Non-pigmented ciliary epithelial cell (primary cell): Measurements from ENCODE around the gene TSPAN3.

ENCODE experiments used
- DNase-seq: peaks from one replicate; pipeline ENCODE4 v3.0.0-alpha.2; 2010; ENCODE audit warnings: low read depth

TSPAN3 gene

GRCh38 chr15:77033729-77034671, 36.9 kb downstream of the TSPAN3 start:
- DNase-seq: no peak

DNA sequence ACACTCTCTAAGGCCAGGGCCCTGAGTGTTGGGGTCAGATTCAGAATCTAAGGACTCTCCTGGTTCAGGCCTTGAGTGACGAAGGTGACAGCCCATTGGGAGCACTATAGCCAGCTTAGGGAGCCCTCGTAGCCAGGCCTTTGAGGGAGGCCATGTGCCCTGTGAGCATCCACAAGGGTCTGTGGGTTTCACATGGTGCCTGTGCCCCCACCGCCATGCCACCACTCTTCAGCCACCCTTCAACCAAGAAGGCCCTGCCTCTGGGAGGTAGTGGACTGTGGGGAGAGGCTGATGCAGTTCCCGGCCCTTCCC, 37.5 kb downstream of the TSPAN3 start:
- DNase-seq: no peak

GRCh38 chr15:77032647-77033416, 38.1 kb downstream of the TSPAN3 start:
- no peak for DNase-seq

GRCh38 chr15:77032052-77032646, 38.8 kb downstream of the TSPAN3 start:
- no peak for DNase-seq

GRCh38 chr15:77031376-77032050, 39.4 kb downstream of the TSPAN3 start:
- DNase-seq: no peak

GRCh38 chr15:77030928-77031375, 40.0 kb downstream of the TSPAN3 start:
- no peak for DNase-seq

- no peak for DNase-seq
Measured at GRCh38 chr15:77030048-77030927, 40.6 kb downstream of the TSPAN3 start.

DNA sequence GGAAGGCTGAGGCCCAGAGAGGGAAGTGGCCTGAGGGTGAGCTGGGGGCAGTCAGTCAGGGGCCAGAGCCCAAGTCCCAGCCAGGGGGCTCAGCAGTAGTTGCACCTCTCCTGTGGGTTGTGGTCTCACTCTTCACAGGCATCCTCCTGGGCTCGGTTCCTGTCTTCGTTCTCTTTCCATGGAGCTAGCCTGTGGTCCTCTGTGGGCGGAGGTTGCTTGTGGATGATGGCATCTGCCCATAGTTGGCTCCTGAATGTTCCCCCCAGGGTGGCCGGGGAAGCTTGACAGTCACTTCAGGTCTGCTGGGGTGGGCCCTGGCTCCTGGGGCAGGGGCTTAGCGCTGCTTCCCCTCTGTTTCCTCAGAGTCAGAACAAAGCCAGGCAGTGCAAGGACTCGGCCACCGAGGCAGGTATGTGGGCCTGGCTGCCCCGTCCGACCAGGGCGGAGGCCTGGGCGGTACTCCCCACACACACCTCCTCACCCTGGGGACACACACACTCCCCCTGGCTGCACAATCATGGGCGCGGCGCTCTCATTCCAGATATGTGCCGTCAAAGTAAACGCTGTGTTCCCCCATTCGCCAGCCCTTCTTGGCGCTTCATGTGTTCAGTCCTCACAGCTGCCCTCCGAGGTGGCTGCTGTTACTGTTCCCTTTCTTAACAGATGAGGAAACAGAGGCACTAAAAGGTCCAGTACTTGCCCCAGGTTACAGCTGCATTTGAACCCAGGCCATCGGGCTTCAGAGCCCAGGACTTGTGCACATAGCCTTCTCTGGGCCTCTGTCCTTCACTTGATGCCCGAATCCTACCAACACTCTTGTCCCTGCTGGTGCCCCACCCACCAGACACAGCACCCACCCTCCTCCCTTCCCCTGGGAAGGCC, 41.5 kb downstream of the TSPAN3 start:
- DNase-seq: no peak

GRCh38 chr15:77028451-77029165, 42.3 kb downstream of the TSPAN3 start:
- DNase-seq: no peak

- no peak for DNase-seq
Measured at GRCh38 chr15:77027697-77028450, 43.0 kb downstream of the TSPAN3 start.

DNA sequence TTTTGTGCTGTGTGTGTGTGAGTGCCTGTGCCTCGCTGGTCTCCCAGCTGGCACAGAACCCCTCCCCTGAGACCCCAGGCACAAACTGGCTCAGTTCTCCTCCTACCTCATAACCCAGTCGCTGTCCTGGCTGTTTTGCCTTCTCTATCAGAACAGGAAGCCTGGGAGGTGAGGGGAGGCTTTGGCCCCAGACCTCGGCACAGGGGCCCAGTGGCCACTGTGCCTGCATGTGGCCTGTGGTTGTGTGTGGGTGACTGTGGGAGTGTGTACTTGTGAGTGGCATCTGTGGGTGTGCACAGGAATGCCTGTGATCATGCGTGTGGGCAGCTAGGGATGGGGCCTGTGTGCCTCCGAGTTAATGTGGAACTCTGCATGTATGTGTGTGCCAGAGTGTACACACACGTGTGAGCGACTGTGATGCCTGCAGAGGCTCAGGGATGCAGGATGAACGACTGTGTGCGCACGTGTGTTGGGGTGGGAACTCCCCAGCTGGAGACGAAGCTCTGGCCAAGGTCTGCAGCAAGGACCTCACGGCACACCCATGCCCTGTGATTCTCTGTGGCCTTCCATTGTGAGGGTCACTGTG, 43.7 kb downstream of the TSPAN3 start:
- DNase-seq: no peak

DNA sequence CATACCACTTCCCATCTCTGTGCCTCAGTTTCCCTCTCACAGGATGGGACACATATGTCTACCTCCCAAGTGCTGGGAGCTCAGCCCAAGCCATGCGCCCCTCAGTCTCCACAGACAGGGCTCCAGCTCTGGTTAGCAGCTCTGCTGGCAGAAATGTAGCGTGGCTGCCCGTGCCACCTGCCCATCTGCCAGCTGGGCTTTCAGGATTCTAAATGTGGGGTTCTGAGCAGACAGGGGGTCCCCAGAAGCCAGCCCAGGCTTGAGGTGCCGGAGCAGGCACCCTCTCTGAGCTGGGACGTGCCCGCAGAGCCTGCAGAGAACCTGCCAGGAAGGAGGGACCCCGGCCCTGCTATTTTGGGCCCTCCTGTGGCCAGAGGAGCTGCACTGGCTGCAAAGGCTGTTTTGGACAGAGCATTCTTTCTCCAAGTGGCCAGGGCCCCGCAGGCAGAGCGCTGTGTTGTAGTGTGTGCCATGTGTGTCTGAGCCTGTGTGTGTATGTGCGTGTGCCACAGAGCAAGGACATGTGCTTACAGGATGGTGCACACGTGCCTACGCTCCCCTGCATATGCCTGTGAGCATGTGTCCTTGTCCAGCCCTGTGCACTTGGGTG, 44.3 kb downstream of the TSPAN3 start:
- DNase-seq: no peak

DNA sequence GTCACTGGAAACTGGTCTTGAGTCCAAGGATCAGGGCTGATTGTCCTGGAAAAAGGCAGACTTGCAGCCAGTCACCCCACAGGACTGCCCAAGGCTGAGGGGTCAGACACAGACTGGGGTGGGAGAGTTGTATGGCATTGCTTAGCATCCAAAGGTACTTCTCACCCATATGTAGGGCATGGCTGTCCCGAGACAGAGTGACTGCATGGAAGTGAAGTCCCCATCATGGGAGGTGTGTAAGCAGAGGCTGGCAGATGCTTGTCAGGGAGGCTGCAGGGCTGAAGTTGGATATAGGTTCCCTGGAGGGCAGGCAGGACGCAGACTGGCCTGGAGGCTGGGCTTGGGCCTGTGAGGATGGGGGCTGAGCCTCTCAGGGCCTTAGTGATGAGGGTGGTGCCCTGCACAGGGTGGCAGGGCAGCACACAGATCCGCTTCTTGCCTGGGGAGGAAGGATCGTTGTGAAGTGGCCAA, 44.9 kb downstream of the TSPAN3 start:
- DNase-seq: no peak

- DNase-seq: no peak
Measured at GRCh38 chr15:77025083-77025901, 45.6 kb downstream of the TSPAN3 start.

DNA sequence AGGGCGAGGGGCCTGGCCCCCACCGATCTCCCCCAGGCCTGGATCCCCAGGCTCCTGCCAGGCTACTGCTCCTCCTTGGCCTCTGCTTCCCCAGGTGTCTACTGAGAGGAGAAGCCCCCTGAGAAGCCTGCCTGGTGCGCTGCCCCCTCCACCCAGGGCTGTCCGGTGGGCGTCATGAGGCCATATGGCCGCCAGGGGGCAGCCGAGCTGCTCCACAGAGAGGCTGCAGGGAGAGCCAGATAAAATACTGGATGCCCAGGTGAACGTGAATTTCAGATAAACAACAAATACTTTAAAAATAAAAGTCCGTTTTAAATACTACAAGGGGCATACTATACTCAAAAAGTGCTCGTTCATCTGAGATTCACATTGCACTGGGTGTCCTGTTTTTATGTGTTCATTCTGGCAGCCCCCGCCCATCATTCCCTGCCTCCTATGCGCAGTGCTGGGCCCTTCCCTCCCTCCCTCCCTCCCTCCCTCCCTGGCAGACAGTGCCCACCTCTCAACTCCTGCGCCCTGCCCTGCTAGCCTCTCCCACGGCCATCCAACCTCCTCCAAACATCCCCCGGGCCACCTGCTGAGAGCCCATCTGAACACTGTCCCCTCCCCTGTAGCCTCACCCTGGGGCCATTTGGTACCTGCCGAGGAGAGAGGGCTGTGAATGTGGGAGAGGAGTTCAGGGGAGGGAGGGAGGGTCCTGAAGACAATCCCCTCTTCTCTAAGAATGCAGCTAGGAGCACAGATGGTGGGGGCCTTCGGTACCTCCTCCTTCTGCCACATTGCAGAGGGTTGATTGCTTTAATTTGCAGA, 46.4 kb downstream of the TSPAN3 start:
- no peak for DNase-seq
